GM12878 (cell line): Measurements from ENCODE around the gene CCR1. TPM values are rescaled to one million over a fixed set of nuclear protein-coding genes. Genes with fewer than 3 reads are reported as not detected.

ENCODE experiments used
- ATAC-seq: fragments of 200-7000 bp; cut with Tn5 transposase; 3 replicates; pipeline ENCODE4 v1.9.1; 2020; ENCODE audit warnings: mild to moderate bottlenecking, moderate library complexity
- BruUV-seq: library from RNA; stranded (reverse); fragments of 400-500 nt; replicated peaks from 2 replicates; lab custom pipeline; 2021; lab: Mats Ljungman, UMichigan
- CTCF ChIA-PET: fragments of 300-600 bp; sonication (Branson Sonifier 250); formaldehyde crosslinking; extraction: SDS; loops from one replicate; lab custom pipeline; 2021; ENCODE audit warnings: inconsistent platforms; lab: Yijun Ruan, JAX
- POLR2A ChIA-PET: fragments of 350-600 bp; formaldehyde crosslinking; extraction: SDS; loops from one replicate; lab custom pipeline; 2021; ENCODE audit warnings: inconsistent platforms; lab: Charles Lee
- RAD21 ChIA-PET: fragments of 300-600 bp; sonication (Branson Sonifier 250); formaldehyde crosslinking; loops from one replicate; lab custom pipeline; 2023; ENCODE audit warnings: antibody characterized with exemption; ENCODE audit not compliant: unreplicated experiment; lab: Charles Lee
- SMC1A ChIA-PET: fragments of 300-600 bp; sonication (Branson Sonifier 250); formaldehyde crosslinking; loops from one replicate; lab custom pipeline; 2023; ENCODE audit not compliant: unreplicated experiment, uncharacterized antibody; lab: Charles Lee
- DNase-seq: peaks from one replicate; pipeline ENCODE4 v3.0.0-alpha.2; 2011; ENCODE audit warnings: low read depth, low spot score
- FAIRE-seq: peaks from 3 replicates; lab custom pipeline; 2011; peaks lifted over from hg19 to GRCh38; lab: Jason Lieb, UNC
- H2AFZ ChIP-seq: 2 replicates; pipeline ENCODE4 v1.6.0; 2011; ENCODE audit warnings: low read depth, low read length, control low read depth; ENCODE audit not compliant: control insufficient read depth
- H3K27ac ChIP-seq: 2 replicates; pipeline ENCODE4 v1.5.1; 2011; ENCODE audit warnings: control low read depth; ENCODE audit not compliant: control insufficient read depth, insufficient read depth
- H3K27me3 ChIP-seq, 2 experiments: replicated peaks in 1 of 2; 2 replicates each; pipeline versions ENCODE4 v1.6.0 to v1.6.1; 2011; ENCODE audit warnings: low read length in 1 of 2; ENCODE audit not compliant: control insufficient read depth in 2 of 2, insufficient read depth in 2 of 2
- H3K36me3 ChIP-seq, 2 experiments: 2 replicates each; pipeline ENCODE4 v1.5.1; 2011; ENCODE audit warnings: low read length in 1 of 2; ENCODE audit not compliant: control insufficient read depth in 2 of 2, insufficient read depth in 2 of 2
- H3K4me1 ChIP-seq: 2 replicates; pipeline ENCODE4 v1.6.1; 2011; ENCODE audit warnings: mild to moderate bottlenecking, low read length, moderate library complexity, mixed read lengths; ENCODE audit not compliant: control insufficient read depth, insufficient read depth
- H3K4me2 ChIP-seq: 2 replicates; pipeline ENCODE4 v1.6.0; 2011; ENCODE audit warnings: control low read depth; ENCODE audit not compliant: control insufficient read depth, insufficient read depth
- H3K4me3 ChIP-seq: fragments of 200-600 bp; sonication (generic); 2 replicates; pipeline ENCODE4 v1.5.1; 2016
- H3K79me2 ChIP-seq: 2 replicates; pipeline ENCODE4 v1.6.0; 2011; ENCODE audit warnings: low read length; ENCODE audit not compliant: control insufficient read depth, insufficient read depth
- H3K9ac ChIP-seq: 2 replicates; pipeline ENCODE4 v1.8.0; 2011; ENCODE audit warnings: low read length, control low read depth, mixed read lengths; ENCODE audit not compliant: control insufficient read depth, insufficient read depth
- H3K9me3 ChIP-seq: replicated peaks from 3 replicates; pipeline ENCODE4 v1.5.1; 2011; ENCODE audit warnings: mild to moderate bottlenecking, low read length; ENCODE audit not compliant: control insufficient read depth, insufficient read depth
- H4K20me1 ChIP-seq: 2 replicates; pipeline ENCODE4 v1.6.0; 2011; ENCODE audit not compliant: control insufficient read depth, insufficient read depth
- BCL11A ChIP-seq: IDR thresholded peaks from 2 replicates; pipeline ENCODE4 v1.6.1; 2011; ENCODE audit warnings: low read depth, low read length
- NR2C1 ChIP-seq: fragments of 450-650 bp; IDR thresholded peaks from 2 replicates; pipeline ENCODE4 v1.6.1; 2017; ENCODE audit warnings: antibody characterized with exemption, mild to moderate bottlenecking, moderate library complexity
- POLR2AphosphoS2 ChIP-seq: IDR thresholded peaks from 2 replicates; pipeline ENCODE4 v1.6.1; 2011; ENCODE audit warnings: low read depth, mild to moderate bottlenecking, low read length, improper control_type of control experiment, moderate library complexity
- SREBF1 ChIP-seq: IDR thresholded peaks from 2 replicates; pipeline ENCODE4 v1.6.1; 2012; ENCODE audit warnings: mild to moderate bottlenecking, low read length
- WRNIP1 ChIP-seq: IDR thresholded peaks from 2 replicates; pipeline ENCODE4 v1.6.1; 2011; ENCODE audit warnings: low read depth, low read length, improper control_type of control experiment, borderline replicate concordance
- WGBS: methylation state at CpG from one replicate; pipeline ENCODE4 v1.1.6; 2016; ENCODE audit warnings: low lambda C conversion rate; ENCODE audit not compliant: insufficient replicate concordance, insufficient coverage; ENCODE audit errors: missing lambda C conversion rate; 5-methylcytosine and 5-hydroxymethylcytosine counted together
- in situ Hi-C: fragments of 300-500 bp; cut with MboI; formaldehyde crosslinking; loops from 9 replicates; pipeline ENCODE4 v1.14.3; 2018; ENCODE audit warnings: mixed read lengths
- intact Hi-C: fragments of 100-400 bp; cut with micrococcal nuclease; formaldehyde crosslinking; loops from one replicate; pipeline ENCODE4 v1.14.2; 2022; ENCODE audit not compliant: unreplicated experiment
- polyA plus RNA-seq, 11 experiments: library from polyadenylated mRNA; depleted of rRNA in 4 of 11; unstranded in 6 of 11; stranded (reverse) in 5 of 11; fragments of >200 nt; fragmentation: Nextera tagmentation in 4 of 11; fragmentation: Illumina TruSeq in 1 of 11; extraction: Ambion mirVana in 4 of 11; extraction: Trizol in 1 of 11; gene quantifications; 1 replicate in 1 of 11; 2 replicates in 10 of 11; pipeline versions ENCODE4 v1.2.1 to v1.2.3, GENCODE V29; 2011 to 2016; ENCODE audit warnings: inconsistent platforms in 2 of 11, missing spikeins in 2 of 11, low read depth in 1 of 11
- total RNA-seq, 4 experiments: library from RNA; depleted of rRNA in 3 of 4; stranded (reverse); fragments of >200 nt in 3 of 4; fragmentation: Illumina TruSeq in 1 of 4; extraction: Trizol in 1 of 4; gene quantifications; 2 replicates each; pipeline versions ENCODE4 v1.2.1 to v1.2.3, GENCODE V29; 2013 to 2021
- TF ChIP-seq, protein P1 (sequence below): fragments of 450-650 bp; IDR thresholded peaks from 2 replicates; pipeline ENCODE4 v1.6.1; 2017; ENCODE audit warnings: antibody characterized with exemption, mild to moderate bottlenecking, moderate library complexity

CCR1 gene
- total and polyA plus RNA-seq, 10 of the 15 experiments (the other 5 are each of a cell fraction or from before 2014, with no cell fraction given), result 2.3 to 11.0 (median 7.8) TPM

- no peak overlapping the region for H3K27ac ChIP-seq
- RAD21 ChIA-PET, result interaction anchor here (0.8 to 3.3 kb wide), 2 partner anchors 11 to 181 kb away, joined by 3 to 12 read pairs; partner anchors contain the start of gene CCR1
- intact Hi-C loops (no loop called here), in situ Hi-C loops (no loop called here)
- POLR2A ChIA-PET, result interaction anchor here (0.5 to 0.6 kb wide), 2 partner anchors 12 to 438 kb away, joined by 7 to 8 read pairs; no protein-coding TSS in a partner anchor
- SMC1A ChIA-PET, result interaction anchor here (0.9 to 3.1 kb wide), 6 partner anchors 9 to 182 kb away, joined by 3 to 17 read pairs (median 6); partner anchors contain the start of gene CCR5
- DNase-seq (no peak), ATAC-seq (no peak), FAIRE-seq (no peak)
- 88% methylated on average over 7 of the region's 7 CpGs for WGBS
- BruUV-seq, result no TSS peak
- H3K4me3 ChIP-seq, result no peak overlapping the region
- H3K9me3 ChIP-seq, result peaks cover 18% of the 10 kb centered on the region
- CTCF ChIA-PET, result interaction anchor here (0.6 to 3.2 kb wide), 2 partner anchors 10 to 80 kb away, joined by 3 to 18 read pairs; no protein-coding TSS in a partner anchor
- H3K79me2 ChIP-seq, result no peaks in the 10 kb centered on the region
- TF ChIP-seq BCL11A (no peak), NR2C1 (no peak), POLR2AphosphoS2 (no peak), WRNIP1 (no peak), SREBF1 (no peak)
- TF ChIP-seq, protein P1, sequence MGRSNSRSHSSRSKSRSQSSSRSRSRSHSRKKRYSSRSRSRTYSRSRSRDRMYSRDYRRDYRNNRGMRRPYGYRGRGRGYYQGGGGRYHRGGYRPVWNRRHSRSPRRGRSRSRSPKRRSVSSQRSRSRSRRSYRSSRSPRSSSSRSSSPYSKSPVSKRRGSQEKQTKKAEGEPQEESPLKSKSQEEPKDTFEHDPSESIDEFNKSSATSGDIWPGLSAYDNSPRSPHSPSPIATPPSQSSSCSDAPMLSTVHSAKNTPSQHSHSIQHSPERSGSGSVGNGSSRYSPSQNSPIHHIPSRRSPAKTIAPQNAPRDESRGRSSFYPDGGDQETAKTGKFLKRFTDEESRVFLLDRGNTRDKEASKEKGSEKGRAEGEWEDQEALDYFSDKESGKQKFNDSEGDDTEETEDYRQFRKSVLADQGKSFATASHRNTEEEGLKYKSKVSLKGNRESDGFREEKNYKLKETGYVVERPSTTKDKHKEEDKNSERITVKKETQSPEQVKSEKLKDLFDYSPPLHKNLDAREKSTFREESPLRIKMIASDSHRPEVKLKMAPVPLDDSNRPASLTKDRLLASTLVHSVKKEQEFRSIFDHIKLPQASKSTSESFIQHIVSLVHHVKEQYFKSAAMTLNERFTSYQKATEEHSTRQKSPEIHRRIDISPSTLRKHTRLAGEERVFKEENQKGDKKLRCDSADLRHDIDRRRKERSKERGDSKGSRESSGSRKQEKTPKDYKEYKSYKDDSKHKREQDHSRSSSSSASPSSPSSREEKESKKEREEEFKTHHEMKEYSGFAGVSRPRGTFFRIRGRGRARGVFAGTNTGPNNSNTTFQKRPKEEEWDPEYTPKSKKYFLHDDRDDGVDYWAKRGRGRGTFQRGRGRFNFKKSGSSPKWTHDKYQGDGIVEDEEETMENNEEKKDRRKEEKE, result no peak
- no peaks in the 10 kb centered on the region for H3K36me3 ChIP-seq
- no peaks in the 10 kb centered on the region; a peak in 1 of 4 replicates for H3K27me3 ChIP-seq
- H3K4me2 ChIP-seq, result no peak overlapping the region
- no peak overlapping the region for H2AFZ ChIP-seq
- H3K9ac ChIP-seq, result no peak overlapping the region
- peaks cover 8% of the 10 kb centered on the region for H3K4me1 ChIP-seq
- H4K20me1 ChIP-seq, result no peaks in the 10 kb centered on the region
Observed at GRCh38 chr3:46196261-46196957, 11.7 kb downstream of the CCR1 start.
